Measurements from ENCODE around the gene SGK1. TPM values are rescaled to one million over a fixed set of nuclear protein-coding genes. Genes with fewer than 3 reads are reported as not detected.
"Not testable (repeated sequence)": the region's sequence is repeated elsewhere in the genome, so short reads cannot be mapped to it uniquely, and the experiment has no call there.

SGK1 gene
- total RNA-seq, 4 donors from 2014 or later: 15.1 to 38.2 (median 25.5) TPM

GRCh38 chr6:134199848-134200606 is 117.9 kb downstream of the SGK1 start:
- H3K27me3 ChIP-seq: no peaks in the 10 kb centered on the region
- ATAC-seq: no peak
- no peak overlapping the region for H3K27ac ChIP-seq
- no peaks in the 10 kb centered on the region for H3K4me1 ChIP-seq
- no peak for TF ChIP-seq EP300 (IDR thresholded peaks at IDR 0.05)
- no peak for TF ChIP-seq CTCF (IDR thresholded peaks at IDR 0.05)
- TF ChIP-seq POLR2AphosphoS5 (IDR thresholded peaks at IDR 0.05): no peak
- no peak for TF ChIP-seq POLR2A (IDR thresholded peaks at IDR 0.05)
- H3K36me3 ChIP-seq: no peaks in the 10 kb centered on the region
- peaks cover 0 to 8% (median 0%) of the 10 kb centered on the region in 3 donors for H3K9me3 ChIP-seq
- 88 to 93% methylated on average over 5 of the region's 5 CpGs for WGBS, 2 donors (ENCODE audit: low coverage in 1 of 2)
- no peak overlapping the region for H3K4me3 ChIP-seq

- WGBS, 2 donors (ENCODE audit: low coverage in 1 of 2): 87 to 91% methylated on average over 3 of the region's 3 CpGs
These were observed 119.8 kb downstream of the SGK1 start for GRCh38 chr6:134198093-134198492.

GRCh38 chr6:134197685-134198084 is 120.2 kb downstream of the SGK1 start:
- H3K4me1 ChIP-seq, H3K36me3 ChIP-seq, ATAC-seq, H3K9me3 ChIP-seq, H3K4me3 ChIP-seq, H3K27ac ChIP-seq, H3K27me3 ChIP-seq: not testable (repeated sequence)
- WGBS, 2 donors (ENCODE audit: low coverage in 1 of 2): 95 to 100% methylated on average over 1 to 6 of the region's 6 CpGs

More at GRCh38 chr6:134198093-134198492, 119.8 kb downstream of the SGK1 start:
- no peak overlapping the region for H3K27ac ChIP-seq
- no peak overlapping the region for H3K4me3 ChIP-seq
- no peak for TF ChIP-seq POLR2AphosphoS5 (IDR thresholded peaks at IDR 0.05)
- no peak for TF ChIP-seq EP300 (IDR thresholded peaks at IDR 0.05)
- no peak for TF ChIP-seq POLR2A (IDR thresholded peaks at IDR 0.05)
- TF ChIP-seq CTCF (IDR thresholded peaks at IDR 0.05): no peak
- H3K9me3 ChIP-seq: no peaks in the 10 kb centered on the region
- H3K4me1 ChIP-seq: no peaks in the 10 kb centered on the region
- H3K36me3 ChIP-seq: no peaks in the 10 kb centered on the region
- no peak for ATAC-seq
- no peaks in the 10 kb centered on the region for H3K27me3 ChIP-seq

GRCh38 chr6:134196568-134197193 is 121.2 kb downstream of the SGK1 start:
- no peak for ATAC-seq
- Histone ChIP-seq H3K4me3 (no peak overlapping the region), H3K27ac (no peak overlapping the region), H3K9me3 (no peaks in the 10 kb centered on the region), H3K36me3 (no peaks in the 10 kb centered on the region), H3K27me3 (no peaks in the 10 kb centered on the region), H3K4me1 (no peaks in the 10 kb centered on the region)
- TF ChIP-seq CTCF (IDR thresholded peaks at IDR 0.05): no peak
- no peak for TF ChIP-seq EP300 (IDR thresholded peaks at IDR 0.05)
- TF ChIP-seq POLR2A (IDR thresholded peaks at IDR 0.05): no peak
- no peak for TF ChIP-seq POLR2AphosphoS5 (IDR thresholded peaks at IDR 0.05)
- WGBS, 2 donors (ENCODE audit: low coverage in 1 of 2): 93 to 95% methylated on average over 6 to 7 of the region's 11 CpGs

- WGBS, 2 donors (ENCODE audit: low coverage in 1 of 2): 76 to 92% methylated on average over 3 of the region's 3 CpGs
- Histone ChIP-seq H3K27ac (no peak overlapping the region), H3K9me3 (no peaks in the 10 kb centered on the region)
These were observed 121.9 kb downstream of the SGK1 start for GRCh38 chr6:134195985-134196384.

More at GRCh38 chr6:134195985-134196384, 121.9 kb downstream of the SGK1 start:
- TF ChIP-seq POLR2A (IDR thresholded peaks at IDR 0.05) (no peak), CTCF (IDR thresholded peaks at IDR 0.05) (no peak), EP300 (IDR thresholded peaks at IDR 0.05) (no peak), POLR2AphosphoS5 (IDR thresholded peaks at IDR 0.05) (no peak)
- Histone ChIP-seq H3K4me3 (no peak overlapping the region), H3K4me1 (peaks cover 0 to 1% (median 0%) of the 10 kb centered on the region in 3 donors), H3K27me3 (no peaks in the 10 kb centered on the region), H3K36me3 (no peaks in the 10 kb centered on the region)
- ATAC-seq: no peak
